NCI-H187 treated with DMSO at 0.1 percent for 48 hours (cell line): ENCODE measurements around the gene ALDH1A1.
"Not testable (repeated sequence)": the region's sequence is repeated elsewhere in the genome, so short reads cannot be mapped to it uniquely, and the experiment has no call there.

Experiments
- DNase-seq: peaks from one replicate; lab custom pipeline; 2025; lab: John Stamatoyannopoulos, UW

ALDH1A1 gene

DNA sequence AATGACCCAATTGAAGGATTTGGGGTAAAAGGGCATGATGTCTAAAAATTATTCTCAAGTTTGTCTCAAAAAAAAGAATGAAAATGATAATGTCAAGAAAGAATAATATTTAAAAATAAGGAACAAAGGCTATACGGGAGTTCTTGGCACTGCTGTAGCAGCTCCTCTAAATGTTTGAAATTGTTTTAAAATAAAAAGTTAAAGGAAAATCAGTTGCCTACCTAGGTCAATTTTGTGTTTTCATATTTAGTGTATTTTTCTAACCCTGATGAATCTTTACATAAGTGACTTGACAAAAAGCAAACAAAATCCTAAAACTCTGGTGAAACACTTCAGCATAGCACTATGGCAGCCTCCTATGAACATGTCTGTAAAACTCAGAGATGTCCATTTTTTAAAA lies 56.4 kb downstream of the ALDH1A1 start:
- no peak for DNase-seq

DNA sequence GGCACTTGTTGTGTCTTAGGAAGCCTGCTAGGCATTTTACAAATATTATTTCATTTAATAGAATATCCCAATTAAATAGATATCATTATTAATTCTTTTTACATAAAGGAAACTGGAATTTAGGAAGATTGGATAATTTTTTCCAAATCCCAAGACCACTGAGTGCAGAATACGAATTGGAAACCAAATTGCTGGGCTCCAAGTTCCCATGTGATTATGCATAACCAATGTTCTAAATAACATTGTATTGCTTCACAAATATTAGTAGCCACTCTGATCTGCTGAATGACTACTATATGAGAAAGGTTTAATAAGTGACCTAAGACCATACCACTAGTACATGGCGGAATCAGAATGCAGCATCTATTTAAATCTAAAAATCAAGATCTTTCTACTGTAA lies 57.7 kb downstream of the ALDH1A1 start:
- DNase-seq, result no peak

DNA sequence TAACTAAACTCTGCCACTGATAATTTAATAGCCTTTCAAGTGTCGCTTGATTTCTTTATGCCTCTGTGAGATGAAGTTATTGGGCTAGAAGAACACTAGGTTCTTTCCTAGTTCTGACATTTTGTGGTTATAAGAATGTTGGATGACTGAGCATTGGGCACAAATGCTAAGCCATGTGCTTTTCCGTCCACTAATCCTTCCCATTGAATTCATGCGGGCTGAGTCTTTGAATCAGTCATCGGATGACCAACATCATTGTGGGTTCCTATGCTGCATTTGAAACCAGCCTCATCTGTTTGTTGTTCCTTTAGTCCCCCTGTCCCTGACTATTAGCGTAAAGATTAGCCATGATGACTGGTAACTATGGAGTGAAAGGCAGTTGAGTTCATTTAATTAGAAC lies 58.5 kb downstream of the ALDH1A1 start:
- no peak for DNase-seq

DNA sequence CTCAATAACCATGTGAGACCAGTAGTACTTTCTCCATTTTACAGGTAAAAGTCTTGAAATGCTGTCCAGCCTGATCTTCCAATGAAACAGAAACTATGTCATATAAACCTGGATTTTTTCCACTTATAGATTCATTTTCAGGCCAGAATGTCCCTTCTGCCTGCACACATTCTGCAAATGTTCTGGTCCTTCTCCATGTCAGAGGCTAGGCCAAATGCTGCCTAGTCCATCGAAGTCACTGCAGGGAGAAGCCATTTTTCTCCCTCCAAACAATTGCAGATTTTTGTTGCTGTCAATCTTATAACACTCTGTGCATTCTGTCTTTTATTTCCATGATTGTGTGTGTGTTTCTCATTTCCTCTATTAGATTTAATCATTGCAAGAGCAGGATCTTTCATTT lies 59.4 kb downstream of the ALDH1A1 start:
- no peak for DNase-seq

DNA sequence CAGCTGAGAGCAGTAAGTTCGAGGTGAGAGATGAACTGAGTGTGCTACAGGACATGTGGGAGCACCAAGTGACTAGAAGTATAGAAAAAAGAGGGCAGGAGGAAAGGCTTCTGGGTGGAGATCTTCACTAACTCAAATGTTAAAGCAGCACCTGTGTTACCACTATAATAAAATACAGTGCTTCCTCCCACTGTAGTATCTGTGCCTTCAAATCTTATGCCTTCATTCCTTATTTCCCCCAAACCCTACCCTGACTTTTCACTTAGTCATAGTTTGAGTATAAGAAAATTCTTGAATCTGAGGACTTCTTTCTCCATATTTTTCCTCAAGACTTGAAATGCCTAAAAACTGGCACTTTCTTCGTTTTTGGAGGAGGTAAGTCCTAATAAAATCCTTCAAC lies 61.8 kb downstream of the ALDH1A1 start:
- DNase-seq, result no peak

DNA sequence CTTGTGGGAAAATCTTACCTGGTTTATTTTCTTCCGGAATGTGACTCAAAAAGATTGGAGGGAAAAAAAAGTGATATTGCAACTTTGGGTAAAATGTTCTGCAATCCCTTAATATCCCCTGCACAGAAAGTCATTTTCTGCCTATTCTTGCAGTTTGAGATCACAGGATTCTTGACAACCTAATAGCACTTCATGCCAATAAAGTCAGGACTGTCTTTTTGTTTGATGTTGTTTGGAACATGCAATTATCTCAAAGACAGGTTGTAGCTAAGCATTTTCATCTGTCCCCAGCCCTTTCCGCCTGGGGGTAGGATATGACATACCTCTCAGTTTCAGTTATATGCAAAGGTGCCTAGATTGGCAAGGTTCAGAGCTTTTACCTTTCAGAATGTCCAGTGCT lies 63.9 kb downstream of the ALDH1A1 start:
- DNase-seq, result no peak

DNA sequence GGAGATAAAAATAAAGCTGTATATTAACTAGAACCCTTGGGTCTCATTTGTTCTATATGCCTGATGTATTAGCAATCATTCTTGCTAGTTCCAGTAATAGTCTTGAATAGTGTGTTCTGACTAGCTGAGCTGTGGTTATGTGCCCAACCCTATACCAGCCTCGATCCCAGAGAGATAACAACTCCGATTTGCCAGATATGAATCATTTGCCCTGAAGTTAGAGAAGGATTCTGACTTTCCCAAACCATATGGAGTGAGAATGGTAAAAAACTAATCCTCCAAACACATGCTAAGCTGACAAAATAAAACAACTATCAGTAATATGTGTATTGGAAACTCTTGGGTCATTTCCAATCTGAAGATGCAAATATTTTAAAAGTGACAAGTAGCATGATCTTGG lies 64.8 kb downstream of the ALDH1A1 start:
- DNase-seq, result no peak

DNA sequence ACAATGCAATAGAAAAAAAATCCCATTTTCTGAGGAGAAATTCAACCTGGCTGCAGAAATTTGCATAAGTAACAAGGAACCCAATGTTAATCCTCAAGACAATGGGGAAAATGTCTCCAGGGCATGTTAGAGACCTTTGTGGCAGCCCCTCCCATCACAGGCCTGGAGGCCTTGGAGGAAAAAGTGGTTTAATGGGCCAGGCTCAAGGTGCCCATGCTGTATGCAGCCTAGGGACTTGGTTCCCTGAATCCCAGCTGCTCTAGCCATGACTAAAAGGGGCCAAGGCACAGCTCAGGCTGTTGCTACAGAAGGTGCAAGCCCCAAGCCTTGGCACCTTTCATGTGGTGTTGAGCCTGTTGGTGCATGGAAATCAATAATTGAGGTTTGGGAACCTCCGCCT lies 66.5 kb downstream of the ALDH1A1 start:
- no peak for DNase-seq

DNA sequence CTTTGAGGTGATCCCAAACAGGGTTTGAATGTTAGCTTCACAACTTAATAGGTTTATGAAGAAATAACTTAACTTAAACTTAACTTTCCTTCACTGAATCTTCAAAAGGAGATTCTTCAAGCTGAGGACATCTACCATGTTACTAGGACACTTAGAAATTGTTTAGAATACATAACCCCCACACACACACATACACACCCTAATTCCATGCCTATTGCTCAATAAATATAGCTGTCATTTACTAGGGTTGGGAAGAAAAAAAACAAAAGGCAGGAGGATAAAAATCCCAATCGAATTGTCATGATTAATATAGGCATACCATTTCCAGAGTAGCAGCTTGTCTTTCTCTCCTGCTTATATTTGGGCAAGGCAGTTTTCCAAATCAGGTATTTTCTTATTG lies 68.3 kb downstream of the ALDH1A1 start:
- no peak for DNase-seq

DNA sequence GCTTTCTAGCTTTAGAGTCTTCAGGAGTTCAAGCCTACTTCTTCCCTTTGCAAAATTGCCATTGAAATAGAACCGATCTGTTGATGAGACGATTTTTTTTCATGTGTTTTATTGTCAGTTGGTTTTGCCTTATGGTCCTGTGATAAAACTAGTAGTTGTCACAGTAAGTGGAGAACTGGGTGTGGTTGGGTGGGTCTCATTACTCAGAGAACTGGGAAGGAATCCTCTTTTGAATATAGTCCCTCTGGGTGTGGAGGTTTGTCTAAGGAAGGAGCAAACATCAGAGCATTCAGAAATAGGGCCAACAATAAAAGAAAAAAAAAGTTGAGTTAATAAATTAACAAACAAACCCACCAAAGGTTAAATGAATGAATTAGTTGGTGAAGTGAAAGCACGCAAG lies 69.0 kb downstream of the ALDH1A1 start:
- no peak for DNase-seq

DNA sequence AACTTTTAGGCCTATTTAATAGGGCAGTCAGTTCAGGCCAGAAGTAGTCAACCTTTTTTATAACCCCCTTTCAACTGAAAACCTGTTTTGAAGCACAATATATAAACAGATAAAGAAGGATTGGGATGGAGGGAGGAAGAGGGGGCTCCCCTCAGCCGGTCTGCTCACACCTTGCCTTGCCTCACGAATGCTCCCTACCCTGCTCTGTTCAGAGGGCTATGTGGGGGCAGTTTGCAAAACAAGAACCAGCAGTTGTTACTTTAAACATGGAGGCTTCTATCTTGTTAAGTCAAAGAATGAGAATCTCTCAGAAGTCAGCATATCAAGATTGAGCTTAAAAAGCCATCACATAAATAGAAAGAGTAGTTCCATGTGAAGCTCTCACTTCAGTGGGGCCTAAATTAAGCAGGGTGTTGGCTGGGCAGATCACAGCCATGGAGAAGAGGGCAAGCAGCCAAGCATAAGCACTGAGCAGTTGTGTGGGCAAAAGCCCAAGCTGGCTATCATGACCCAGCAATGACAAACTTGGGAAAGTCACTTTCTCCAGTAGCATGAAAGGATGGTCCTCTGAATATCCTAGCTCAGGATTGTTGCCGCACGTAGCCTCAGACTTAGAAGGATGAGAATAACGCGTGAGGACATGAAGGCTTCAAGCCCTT lies 70.6 kb downstream of the ALDH1A1 start:
- DNase-seq, result no peak

DNA sequence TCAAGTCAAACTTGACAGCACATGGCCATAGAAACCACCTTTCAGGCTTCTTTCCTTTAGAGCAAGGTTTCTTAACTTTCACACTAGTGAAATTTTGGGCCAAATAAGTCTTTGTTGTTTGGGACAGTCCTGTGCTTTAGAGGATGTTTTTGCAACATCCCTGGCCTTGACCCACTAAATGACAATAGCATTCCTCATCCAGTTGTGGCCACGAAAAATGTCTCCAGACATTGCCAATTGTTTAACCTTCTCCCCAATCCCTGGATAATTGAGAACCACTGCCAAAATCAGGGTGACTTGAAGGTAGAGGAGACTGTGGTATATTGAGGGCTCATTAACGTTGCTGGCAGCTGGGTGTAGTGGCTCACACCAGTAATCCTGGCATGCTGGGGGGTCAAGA lies 72.0 kb downstream of the ALDH1A1 start:
- no peak for DNase-seq

DNA sequence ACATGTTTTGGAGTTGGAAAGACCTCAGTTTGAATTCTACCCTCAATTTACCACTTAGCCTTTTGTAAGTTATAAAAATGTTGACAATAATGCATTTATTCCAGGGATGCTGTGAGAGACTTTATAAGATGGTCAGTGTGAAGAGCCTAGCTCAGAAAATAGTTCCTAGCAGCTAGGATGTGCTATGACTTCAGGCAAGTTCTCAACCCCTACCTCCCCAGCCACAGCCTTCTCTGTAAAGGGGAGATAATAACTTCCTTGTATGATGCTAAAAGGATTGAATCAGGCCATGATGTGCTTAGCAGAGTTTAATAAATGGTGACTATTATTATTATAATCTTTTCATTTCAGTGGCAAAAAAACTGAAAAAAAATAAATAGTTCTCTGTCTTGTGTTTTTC lies 77.6 kb downstream of the ALDH1A1 start:
- DNase-seq, result no peak

DNA sequence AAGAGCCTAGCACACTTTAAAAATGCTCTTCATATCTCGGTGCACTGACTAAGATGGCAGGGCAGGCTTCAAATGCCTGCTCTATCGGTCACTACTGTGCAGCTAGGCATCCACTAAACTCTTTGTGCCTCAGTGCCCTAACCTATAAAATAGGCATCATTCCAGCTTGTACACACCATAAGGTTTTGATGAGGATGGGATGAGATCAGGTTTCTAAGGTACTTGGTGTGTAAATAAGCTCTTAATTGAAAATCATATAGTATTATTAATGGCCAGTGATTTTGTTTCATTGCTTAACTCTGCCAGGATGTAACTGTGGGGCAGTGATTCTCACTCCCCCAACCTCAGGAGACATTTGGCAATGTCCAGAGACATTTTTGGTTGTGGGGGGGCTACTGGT lies 78.5 kb downstream of the ALDH1A1 start:
- no peak for DNase-seq

DNA sequence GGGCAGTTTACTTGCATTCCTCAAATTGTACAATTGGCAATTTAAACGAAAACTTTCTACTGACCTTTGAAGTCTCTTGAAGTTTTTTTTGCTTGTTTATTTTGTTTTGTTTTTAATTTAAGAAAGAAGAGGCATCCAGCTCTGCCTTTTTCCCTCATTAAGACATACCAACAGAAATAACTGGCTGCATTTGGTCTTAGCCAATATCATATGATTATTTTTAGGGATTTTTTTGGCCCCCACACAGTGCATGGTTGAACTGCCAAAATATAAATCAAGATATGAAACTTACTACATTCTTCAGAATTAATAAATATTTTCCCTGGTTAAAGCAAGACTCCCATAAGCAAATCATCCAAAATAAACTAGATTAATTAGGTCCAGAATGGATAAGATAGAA lies 79.4 kb downstream of the ALDH1A1 start:
- no peak for DNase-seq

DNA sequence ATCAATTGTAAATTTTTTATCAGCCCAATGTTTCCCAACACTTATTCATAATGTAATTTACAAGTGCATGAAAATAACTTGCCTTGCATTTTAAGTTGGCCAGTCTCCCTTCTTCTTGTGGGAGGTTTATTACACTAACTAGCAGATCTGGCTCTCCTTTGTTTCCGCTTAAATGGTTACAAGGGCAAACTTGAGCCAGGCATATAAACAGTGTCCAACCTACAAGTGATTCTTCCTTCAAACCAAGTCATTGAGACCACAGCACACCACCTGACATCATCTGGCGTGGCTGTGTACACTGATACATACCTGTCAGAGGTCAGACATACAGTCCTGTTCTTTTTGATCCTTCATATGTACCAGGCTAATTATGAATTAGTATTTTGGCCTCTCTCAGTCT lies 80.1 kb downstream of the ALDH1A1 start:
- no peak for DNase-seq

DNA sequence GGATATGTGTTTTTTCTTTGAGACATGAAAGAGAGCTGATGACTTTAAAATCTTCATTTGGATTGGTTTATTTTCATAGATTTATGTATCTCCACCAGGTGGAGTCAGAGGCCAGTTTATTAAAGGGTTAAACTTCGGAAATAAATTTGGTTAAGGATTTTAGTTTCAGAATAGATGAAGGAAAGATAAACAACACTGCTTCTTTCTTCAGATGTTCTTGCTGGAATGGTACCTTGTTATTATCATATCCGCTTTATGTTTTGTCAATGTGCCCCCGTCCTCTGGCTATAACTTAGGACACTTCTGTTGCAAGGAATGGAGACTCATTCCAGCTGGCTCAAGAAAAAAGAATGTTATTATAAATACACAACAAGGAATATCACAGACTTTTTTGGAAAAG lies 81.2 kb downstream of the ALDH1A1 start:
- no peak for DNase-seq

DNA sequence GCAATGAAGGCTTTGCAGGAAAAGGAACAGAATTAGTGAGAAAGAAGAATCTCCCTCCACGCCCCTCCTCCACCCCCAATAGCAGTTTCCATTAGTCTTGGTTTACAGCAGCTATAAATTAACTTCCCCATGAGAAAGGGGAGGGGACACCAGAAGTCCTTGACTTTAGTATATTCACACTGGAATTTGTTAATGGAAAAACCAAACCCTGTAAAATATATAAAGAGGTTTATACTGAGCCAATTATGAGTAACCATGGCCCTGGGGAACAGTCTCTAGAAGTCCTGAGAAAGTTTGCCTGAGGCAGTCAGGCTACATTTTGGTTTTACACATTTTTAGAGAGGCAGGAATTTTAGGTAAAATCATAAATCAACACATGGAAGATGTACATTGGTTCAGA lies 88.5 kb downstream of the ALDH1A1 start:
- no peak for DNase-seq

DNA sequence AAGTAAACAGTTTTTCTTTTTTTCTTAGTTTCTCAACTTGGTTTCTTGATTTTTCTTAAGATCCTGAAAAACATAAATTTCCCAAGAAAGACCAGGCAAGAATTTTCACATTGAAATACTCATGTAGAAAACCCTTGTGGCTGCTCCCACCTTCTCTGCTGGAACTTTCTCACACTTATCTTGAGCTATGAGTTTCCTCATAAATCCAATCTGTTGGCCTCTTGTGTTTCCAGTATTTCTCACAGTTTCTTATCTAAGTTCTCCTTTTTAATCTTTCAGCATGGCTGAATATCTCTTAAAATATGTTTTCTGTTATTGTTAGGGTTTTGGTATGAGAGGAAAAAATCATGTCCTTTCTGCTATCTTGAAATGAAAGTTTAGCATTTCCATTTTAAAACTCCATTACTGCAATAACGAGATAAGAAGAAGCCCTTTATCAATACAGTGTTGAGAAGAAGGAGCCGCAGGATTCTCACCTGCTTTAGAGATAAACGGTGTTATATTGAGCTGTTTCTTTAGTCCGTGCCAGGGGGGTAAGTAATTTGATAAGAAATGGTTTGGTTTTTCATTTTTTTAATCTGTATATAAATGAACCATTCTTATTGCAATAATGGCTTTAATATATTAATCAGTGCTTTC lies 89.3 kb downstream of the ALDH1A1 start:
- DNase-seq, result no peak

DNA sequence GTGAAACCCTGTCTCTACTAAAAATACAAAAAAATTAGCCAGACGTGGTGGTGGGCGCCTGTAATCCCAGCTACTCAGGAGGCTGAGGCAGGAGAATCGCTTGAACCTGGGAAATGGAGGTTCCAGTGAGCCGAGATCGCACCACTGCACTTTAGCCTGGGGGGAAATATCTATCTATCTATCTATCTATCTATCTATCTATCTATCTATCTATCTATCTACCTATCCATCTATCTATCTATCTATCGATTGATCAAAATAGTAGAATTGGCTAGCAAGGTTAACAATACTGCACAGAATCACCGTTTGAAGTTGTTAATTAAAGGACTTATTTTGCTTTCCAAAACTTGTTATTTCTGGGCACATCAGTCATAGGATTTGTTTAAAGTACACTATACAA lies 90.1 kb downstream of the ALDH1A1 start:
- DNase-seq, result not testable (repeated sequence)

DNA sequence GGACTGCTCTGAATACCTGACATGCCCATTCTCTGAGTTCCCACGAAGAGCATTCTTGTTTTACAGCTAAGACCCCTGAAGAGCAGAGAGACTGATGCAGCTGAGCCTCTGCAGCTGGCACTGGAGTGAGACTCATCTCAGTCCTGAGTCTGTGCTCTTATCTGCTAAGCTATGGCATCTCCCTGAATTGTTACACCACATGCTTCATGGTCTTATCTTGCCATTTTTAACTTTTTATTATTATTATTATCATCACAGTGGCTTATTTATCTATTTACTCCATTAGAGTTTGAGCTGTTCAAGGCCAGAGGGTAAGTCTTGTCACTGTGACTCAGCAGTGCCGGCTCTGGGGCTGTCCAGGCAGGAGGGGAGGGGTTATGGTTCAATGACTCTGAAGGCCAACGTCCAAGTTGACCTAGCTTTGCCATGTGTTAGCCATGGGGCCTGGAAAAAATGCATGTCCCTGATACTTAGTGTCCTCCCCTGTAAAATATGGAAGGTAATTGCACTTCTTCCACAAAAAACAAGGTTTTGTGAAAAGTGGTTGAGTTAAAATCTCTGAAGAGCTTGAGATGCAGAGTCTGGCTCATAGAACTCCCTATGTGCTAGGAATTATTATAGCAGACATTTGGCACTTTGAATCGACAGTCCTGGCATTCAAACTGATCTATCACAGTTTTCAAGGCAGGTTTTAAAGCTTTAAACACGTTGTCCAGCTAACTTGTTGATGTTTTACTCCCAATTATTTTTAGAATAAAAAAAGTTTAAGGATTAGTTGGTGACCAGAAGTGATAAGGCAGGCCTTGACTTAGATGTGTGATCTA lies 94.6 kb downstream of the ALDH1A1 start:
- no peak for DNase-seq

DNA sequence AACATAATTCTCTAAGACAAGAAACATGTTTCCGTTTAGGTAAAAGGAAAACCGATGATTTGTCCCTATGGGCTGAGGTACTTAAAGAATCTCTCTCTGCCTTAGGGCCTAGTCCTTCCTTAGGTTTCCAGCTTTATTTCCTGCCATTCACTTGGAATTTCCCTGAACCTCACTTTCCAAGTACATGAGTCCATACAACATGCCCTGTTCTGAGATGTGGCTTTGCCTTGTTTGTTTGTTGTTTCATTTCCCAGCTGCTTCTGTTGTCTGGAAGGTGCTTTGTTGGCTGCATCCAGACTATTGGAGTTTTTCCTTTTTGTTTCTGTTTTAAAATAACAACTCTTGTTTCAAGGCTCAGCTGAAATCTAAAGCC lies 95.2 kb downstream of the ALDH1A1 start:
- DNase-seq, result no peak

DNA sequence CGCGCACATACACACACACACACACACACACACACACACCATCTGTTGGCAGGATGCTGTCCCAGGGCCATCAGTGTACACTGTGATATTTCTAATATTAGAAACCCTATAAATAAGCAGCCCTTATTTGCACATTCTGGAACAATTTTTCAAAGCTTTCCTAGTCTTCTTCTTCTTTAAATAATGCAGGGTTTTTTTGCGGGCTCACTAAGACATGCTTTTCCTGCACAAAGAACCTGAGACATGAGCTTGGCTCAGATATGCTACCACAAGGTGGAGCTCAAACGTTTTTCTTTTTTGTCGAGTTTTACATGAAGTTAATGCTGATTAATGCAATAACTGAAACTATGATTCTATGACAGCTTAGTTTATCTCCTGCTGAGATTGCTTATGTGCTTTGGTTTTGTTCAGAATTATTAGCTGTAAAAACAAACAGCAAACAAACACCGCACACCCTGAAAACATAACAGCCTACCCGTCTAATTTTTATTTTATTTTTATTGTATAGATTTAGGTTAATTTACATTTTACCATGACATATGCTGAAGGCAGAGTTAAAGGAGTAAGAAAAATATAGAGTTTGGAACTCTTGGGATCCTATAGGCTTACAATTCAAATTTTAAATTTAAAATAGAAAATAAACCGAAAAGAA lies 95.8 kb downstream of the ALDH1A1 start:
- DNase-seq, result no peak
